Spinal cord (tissue), 10 donors: ENCODE results near the gene GRIK2. TPM values are rescaled to one million over a fixed set of nuclear protein-coding genes. Genes with fewer than 3 reads are reported as not detected.

ENCODE experiments used
- DNase-seq, 6 donors: peaks; one replicate each; pipeline versions ENCODE4 v3.0.0 to v3.0.0-alpha.2; 2013 to 2015; ENCODE audit warnings: low spot score in 6 of 6, low read depth in 4 of 6
- H3K27ac ChIP-seq: one replicate; pipeline ENCODE4 v1.5.1; 2013; ENCODE audit warnings: low read depth, low read length, control low read depth
- H3K27me3 ChIP-seq: one replicate; pipeline ENCODE4 v1.6.1; 2013; ENCODE audit warnings: low read length; ENCODE audit not compliant: control insufficient read depth, insufficient read depth
- H3K36me3 ChIP-seq: one replicate; pipeline ENCODE4 v1.6.1; 2013; ENCODE audit warnings: low read length; ENCODE audit not compliant: control insufficient read depth, insufficient read depth
- H3K4me1 ChIP-seq: one replicate; pipeline ENCODE4 v1.6.1; 2013; ENCODE audit warnings: low read length; ENCODE audit not compliant: control insufficient read depth, insufficient read depth
- H3K4me3 ChIP-seq: one replicate; pipeline ENCODE4 v1.5.1; 2013; ENCODE audit warnings: low read depth, low read length, control low read depth
- H3K9me3 ChIP-seq: one replicate; pipeline ENCODE4 v1.6.1; 2013; ENCODE audit warnings: low read length; ENCODE audit not compliant: control insufficient read depth, insufficient read depth
- WGBS: methylation state at CpG from one replicate; pipeline ENCODE4 v1.1.5; 2013; ENCODE audit warnings: missing lambda C conversion rate; ENCODE audit not compliant: insufficient coverage; 5-methylcytosine and 5-hydroxymethylcytosine counted together
- polyA plus RNA-seq, 2 donors: library from polyadenylated mRNA; unstranded; fragments of 120-200 nt; gene quantifications; one replicate each; pipeline ENCODE4 v1.2.1, GENCODE V29; 2013; ENCODE audit not compliant: insufficient read length in 2 of 2
- total RNA-seq, 2 donors: library from RNA; depleted of rRNA in 1 of 2; stranded (reverse); fragments of 120-200 nt in 1 of 2; fragments of >200 nt in 1 of 2; gene quantifications; one replicate each; pipeline versions ENCODE4 v1.2.3 to v1.2.4, GENCODE V29; 2013 to 2014
- donor health status: healthy.

Gene GRIK2
- total and polyA plus RNA-seq, 4 donors = 25.3 to 92.4 (median 54.7) TPM

DNA sequence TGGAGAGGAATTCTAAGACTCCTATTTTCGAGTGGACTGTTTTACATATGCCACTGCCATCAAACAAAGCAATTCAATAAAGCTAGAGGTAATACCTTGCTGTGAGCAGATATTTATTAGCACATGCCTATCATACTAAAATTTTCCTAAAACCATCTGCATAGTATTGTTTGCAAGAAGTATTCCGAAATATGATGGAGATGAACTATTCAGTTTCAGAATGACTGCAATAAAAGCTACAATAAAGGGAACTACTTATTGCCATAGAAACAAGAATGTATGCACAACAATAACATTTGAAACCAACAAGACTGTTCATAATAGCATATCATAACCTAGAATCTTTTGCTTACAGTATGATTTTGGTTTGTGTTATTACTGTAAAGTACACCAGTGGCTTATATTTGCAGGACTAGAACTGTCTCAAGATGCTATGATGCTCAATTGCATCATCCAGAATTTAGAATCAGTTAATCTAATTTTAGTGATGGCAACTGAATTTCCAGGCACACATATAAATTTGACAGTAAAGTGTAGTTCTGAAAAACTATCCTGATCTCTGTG, 144.3 kb downstream of the GRIK2 start:
- H3K36me3 ChIP-seq = no peaks in the 10 kb centered on the region
- DNase-seq = peak in 1 of 6 donors; percentile 51
- no peaks in the 10 kb centered on the region for H3K9me3 ChIP-seq
- H3K27me3 ChIP-seq = no peaks in the 10 kb centered on the region
- no CpG with 5 or more reads among the region's 2 CpGs for WGBS
- H3K4me1 ChIP-seq = no peaks in the 10 kb centered on the region
- no peak overlapping the region for H3K4me3 ChIP-seq
- no peak overlapping the region for H3K27ac ChIP-seq

DNA sequence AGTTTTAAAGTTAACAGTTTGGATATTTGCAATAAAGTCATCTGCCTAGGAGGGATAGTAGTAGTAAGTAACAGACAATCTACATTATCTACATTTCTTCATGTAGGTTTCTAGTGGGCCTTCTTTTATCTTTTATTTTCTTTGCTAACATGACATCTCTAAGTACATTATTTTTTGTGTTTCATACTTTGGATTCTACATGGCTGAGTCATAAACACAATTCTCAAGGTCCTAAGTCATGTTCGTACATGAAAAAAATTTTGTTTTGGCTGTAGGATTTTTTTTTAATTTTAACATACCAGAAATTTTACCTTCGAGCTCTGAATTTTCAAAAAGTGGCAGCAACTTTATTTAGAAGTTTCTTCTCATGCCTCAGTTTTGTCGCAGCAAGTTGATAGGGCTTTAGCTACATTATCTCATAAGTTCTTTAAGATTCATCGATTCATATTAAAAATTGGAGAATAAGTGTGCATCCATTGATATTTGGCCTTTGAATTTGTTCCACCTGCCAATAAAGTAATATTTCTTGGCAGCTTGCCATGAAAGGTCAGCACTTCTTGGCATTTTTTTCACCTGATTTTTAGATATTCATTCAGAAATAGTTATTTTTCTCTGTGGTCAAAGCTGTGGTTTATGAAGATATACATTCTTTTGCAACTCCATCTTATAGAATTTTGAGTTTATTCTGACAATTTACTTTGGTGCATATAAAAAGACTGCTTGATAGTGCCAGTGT, 146.2 kb downstream of the GRIK2 start:
- no peaks in the 10 kb centered on the region for H3K4me1 ChIP-seq
- no peaks in the 10 kb centered on the region for H3K27me3 ChIP-seq
- no CpG with 5 or more reads among the region's 4 CpGs for WGBS
- no peaks in the 10 kb centered on the region for H3K36me3 ChIP-seq
- DNase-seq = no peak
- H3K4me3 ChIP-seq = no peak overlapping the region
- H3K9me3 ChIP-seq = no peaks in the 10 kb centered on the region
- H3K27ac ChIP-seq = no peak overlapping the region

GRCh38 chr6:101541894-101542293, 148.4 kb downstream of the GRIK2 start:
- no peaks in the 10 kb centered on the region for H3K9me3 ChIP-seq
- no peak overlapping the region for H3K27ac ChIP-seq
- no peaks in the 10 kb centered on the region for H3K27me3 ChIP-seq
- no peaks in the 10 kb centered on the region for H3K4me1 ChIP-seq
- no CpG with 5 or more reads among the region's 2 CpGs for WGBS
- peak in 1 of 6 donors; percentile 45 for DNase-seq
- H3K36me3 ChIP-seq = no peaks in the 10 kb centered on the region
- no peak overlapping the region for H3K4me3 ChIP-seq

DNA sequence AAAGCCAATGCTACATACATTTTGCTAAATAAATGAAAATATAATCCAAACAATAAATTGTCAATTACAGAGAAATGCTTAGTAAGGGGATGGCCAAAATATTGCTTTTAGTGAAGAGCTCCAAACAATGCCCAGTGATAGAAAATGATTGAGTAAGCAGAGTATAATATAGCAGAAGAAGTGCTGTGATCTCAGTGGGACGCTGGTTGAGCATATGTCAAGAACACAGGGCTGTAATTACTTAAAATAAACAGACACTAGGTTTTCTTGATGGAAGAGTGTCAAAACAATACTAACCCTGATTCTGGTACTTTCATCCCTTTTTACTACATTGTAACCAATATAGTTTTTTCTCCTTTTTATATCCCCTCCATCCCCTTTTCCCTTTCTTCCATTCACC, 150.3 kb downstream of the GRIK2 start:
- H3K27ac ChIP-seq = no peak overlapping the region
- H3K4me1 ChIP-seq = no peaks in the 10 kb centered on the region
- H3K4me3 ChIP-seq = no peak overlapping the region
- WGBS = no CpG with 5 or more reads among the region's 1 CpG
- H3K27me3 ChIP-seq = no peaks in the 10 kb centered on the region
- DNase-seq = no peak
- H3K9me3 ChIP-seq = no peaks in the 10 kb centered on the region
- no peaks in the 10 kb centered on the region for H3K36me3 ChIP-seq

DNA sequence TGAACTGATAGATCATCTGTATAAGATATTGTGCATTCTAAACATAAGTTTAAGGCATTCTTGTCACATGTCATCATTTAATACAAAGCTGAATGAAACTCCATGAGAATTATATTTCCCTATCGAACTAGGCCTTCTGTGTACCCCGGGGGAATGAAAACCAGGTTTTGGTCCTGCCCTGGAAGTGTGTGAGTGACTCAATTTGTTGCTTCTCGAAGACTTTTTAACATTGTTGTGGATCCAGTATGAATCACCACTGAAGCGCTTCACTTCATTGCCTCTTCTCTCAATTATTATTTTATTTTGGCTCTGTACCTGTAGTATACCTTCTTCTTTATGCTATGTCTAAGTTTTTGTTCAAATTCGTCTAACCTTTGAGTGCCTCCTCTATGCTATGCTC, 150.8 kb downstream of the GRIK2 start:
- no CpG with 5 or more reads among the region's 5 CpGs for WGBS
- no peak for DNase-seq
- H3K27me3 ChIP-seq = no peaks in the 10 kb centered on the region
- no peaks in the 10 kb centered on the region for H3K4me1 ChIP-seq
- H3K27ac ChIP-seq = no peak overlapping the region
- H3K9me3 ChIP-seq = no peaks in the 10 kb centered on the region
- H3K4me3 ChIP-seq = no peak overlapping the region
- no peaks in the 10 kb centered on the region for H3K36me3 ChIP-seq

DNA sequence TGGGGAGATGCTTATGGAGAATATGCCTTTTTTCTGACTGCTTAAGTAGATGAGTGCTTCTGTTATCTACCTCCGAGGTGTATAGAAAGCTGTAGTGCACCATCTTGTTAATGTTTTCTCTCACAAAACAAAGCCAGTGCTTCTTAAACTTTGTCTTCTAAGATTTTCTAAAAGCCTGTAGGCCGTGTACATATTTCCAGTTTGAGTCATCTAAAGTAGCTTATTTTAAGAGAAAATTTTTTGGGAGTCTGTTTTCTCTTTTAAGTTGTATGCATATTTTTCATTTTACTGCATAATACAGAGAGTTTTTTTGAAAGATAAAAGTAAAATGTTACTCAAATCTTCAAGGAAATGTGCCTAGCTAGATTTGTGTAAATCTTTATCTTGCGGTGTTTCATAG, 151.7 kb downstream of the GRIK2 start:
- H3K27ac ChIP-seq = no peak overlapping the region
- WGBS = no CpG with 5 or more reads among the region's 3 CpGs
- no peaks in the 10 kb centered on the region for H3K27me3 ChIP-seq
- H3K9me3 ChIP-seq = no peaks in the 10 kb centered on the region
- no peaks in the 10 kb centered on the region for H3K36me3 ChIP-seq
- H3K4me1 ChIP-seq = no peaks in the 10 kb centered on the region
- no peak overlapping the region for H3K4me3 ChIP-seq
- no peak for DNase-seq

DNA sequence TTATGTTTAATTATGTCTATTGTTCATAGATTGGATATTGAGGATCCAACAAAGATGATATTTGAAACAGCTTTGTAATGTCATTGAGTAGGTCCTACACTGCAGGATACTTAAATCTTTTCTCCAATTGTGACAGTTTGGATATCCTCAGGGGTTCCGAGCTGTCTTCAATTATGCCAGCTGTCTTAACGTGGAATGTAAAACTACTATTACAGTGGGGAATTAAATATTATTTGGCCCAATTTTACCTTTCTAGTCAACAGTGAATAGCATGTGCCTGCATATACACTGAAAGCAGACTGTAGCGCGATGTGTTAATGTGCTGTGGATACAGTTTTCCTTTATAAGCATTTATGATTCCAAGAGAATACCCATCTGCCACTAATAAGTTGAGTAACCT, 156.9 kb downstream of the GRIK2 start:
- H3K36me3 ChIP-seq = no peaks in the 10 kb centered on the region
- H3K4me3 ChIP-seq = no peak overlapping the region
- H3K4me1 ChIP-seq = no peaks in the 10 kb centered on the region
- H3K9me3 ChIP-seq = no peaks in the 10 kb centered on the region
- H3K27ac ChIP-seq = no peak overlapping the region
- peak in 1 of 6 donors; percentile 37 for DNase-seq
- no CpG with 5 or more reads among the region's 4 CpGs for WGBS
- H3K27me3 ChIP-seq = no peaks in the 10 kb centered on the region

- WGBS = no CpG with 5 or more reads among the region's 1 CpG
- no peak overlapping the region for H3K27ac ChIP-seq
- DNase-seq = no peak
- H3K4me1 ChIP-seq = no peaks in the 10 kb centered on the region
- H3K9me3 ChIP-seq = no peaks in the 10 kb centered on the region
- no peak overlapping the region for H3K4me3 ChIP-seq
- H3K27me3 ChIP-seq = no peaks in the 10 kb centered on the region
- H3K36me3 ChIP-seq = no peaks in the 10 kb centered on the region
These were observed 160.7 kb downstream of the GRIK2 start for GRCh38 chr6:101554231-101554630.

- H3K27ac ChIP-seq = no peak overlapping the region
- no peaks in the 10 kb centered on the region for H3K27me3 ChIP-seq
- no peak for DNase-seq
- no peaks in the 10 kb centered on the region for H3K9me3 ChIP-seq
- WGBS = no CpG with 5 or more reads among the region's 2 CpGs
- no peaks in the 10 kb centered on the region for H3K4me1 ChIP-seq
- H3K36me3 ChIP-seq = no peaks in the 10 kb centered on the region
- no peak overlapping the region for H3K4me3 ChIP-seq
These were observed 165.2 kb downstream of the GRIK2 start for GRCh38 chr6:101558712-101559111.

DNA sequence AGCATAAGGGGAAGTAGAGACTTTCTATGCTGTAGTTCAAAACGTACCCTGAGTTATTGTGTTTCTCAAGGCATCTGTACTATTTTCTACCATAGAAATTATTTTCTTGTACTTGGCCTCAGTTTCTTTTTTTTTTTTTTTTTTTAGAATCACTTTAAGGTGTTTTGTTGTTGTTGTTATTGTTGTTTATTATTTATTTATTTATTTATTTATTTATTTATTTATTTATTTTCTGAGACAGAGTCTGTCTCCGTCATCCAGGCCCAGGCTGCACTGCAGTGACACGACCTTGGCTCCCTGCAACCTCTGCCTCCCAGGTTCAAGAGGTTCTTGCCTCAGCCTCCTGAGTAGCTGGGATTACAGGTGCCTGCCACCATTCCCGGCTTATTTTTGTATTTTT, 179.1 kb downstream of the GRIK2 start:
- WGBS = 100% methylated on average over 2 of the region's 4 CpGs

More for the DNA sequence above, 179.1 kb downstream of the GRIK2 start:
- Histone ChIP-seq H3K36me3 (no peaks in the 10 kb centered on the region), H3K4me1 (no peaks in the 10 kb centered on the region), H3K27me3 (no peaks in the 10 kb centered on the region), H3K4me3 (no peak overlapping the region), H3K9me3 (no peaks in the 10 kb centered on the region), H3K27ac (no peak overlapping the region)
- no peak for DNase-seq
